ENCODE data around the gene LSM2.
A peak's percentile ranks its signal among the peaks of the same experiment; 100 is the strongest.
"Not testable (repeated sequence)": the region's sequence is repeated elsewhere in the genome, so short reads cannot be mapped to it uniquely, and the experiment has no call there.

The LSM2 gene

GRCh38 chr6:31797588-31797987 is 9.2 kb downstream of the LSM2 start:
- no peak for DNase-seq (ENCODE audit: low read depth in 2 of 2)

GRCh38 chr6:31796993-31797385 is 9.8 kb downstream of the LSM2 start:
- no peak for DNase-seq (ENCODE audit: low read depth in 2 of 2)

GRCh38 chr6:31795616-31796298 is 11.0 kb downstream of the LSM2 start, which contains the start of gene VARS1:
Gene VARS1, minus strand, starts transcription at chr6:31795752. Its CDS starts 535 bp downstream, at chr6:31795217.
- peak; percentile 65 to 80 for DNase-seq (ENCODE audit: low read depth in 2 of 2)

GRCh38 chr6:31794866-31795615 is 11.7 kb downstream of the LSM2 start:
- no peak for DNase-seq (ENCODE audit: low read depth in 2 of 2)

- no peak for DNase-seq (ENCODE audit: low read depth in 2 of 2)
Observed at GRCh38 chr6:31794294-31794865, 12.4 kb downstream of the LSM2 start.

GRCh38 chr6:31793927-31794245 is 12.9 kb downstream of the LSM2 start:
- DNase-seq (ENCODE audit: low read depth in 2 of 2) = not testable (repeated sequence)

GRCh38 chr6:31792761-31793171 is 14.0 kb downstream of the LSM2 start:
- DNase-seq (ENCODE audit: low read depth in 2 of 2) = no peak

- no peak for DNase-seq (ENCODE audit: low read depth in 2 of 2)
Observed at GRCh38 chr6:31792090-31792374, 14.7 kb downstream of the LSM2 start.

GRCh38 chr6:31791324-31792089 is 15.3 kb downstream of the LSM2 start:
- DNase-seq (ENCODE audit: low read depth in 2 of 2) = peak in 1 of 2 experiments; percentile 41

GRCh38 chr6:31785475-31785874 is 21.3 kb downstream of the LSM2 start:
- DNase-seq (ENCODE audit: low read depth in 2 of 2) = no peak

- no peak for DNase-seq (ENCODE audit: low read depth in 2 of 2)
Observed at GRCh38 chr6:31784098-31784925, 22.5 kb downstream of the LSM2 start.

GRCh38 chr6:31782126-31782855 is 24.5 kb downstream of the LSM2 start:
- DNase-seq (ENCODE audit: low read depth in 2 of 2) = no peak

- DNase-seq (ENCODE audit: low read depth in 2 of 2) = no peak
Observed at GRCh38 chr6:31781244-31782125, 25.3 kb downstream of the LSM2 start.

GRCh38 chr6:31780507-31781243 is 26.1 kb downstream of the LSM2 start:
- no peak for DNase-seq (ENCODE audit: low read depth in 2 of 2)

- DNase-seq (ENCODE audit: low read depth in 2 of 2) = no peak
Observed at GRCh38 chr6:31779908-31780307, 26.9 kb downstream of the LSM2 start.

GRCh38 chr6:31778999-31779885 is 27.5 kb downstream of the LSM2 start:
- no peak for DNase-seq (ENCODE audit: low read depth in 2 of 2)

GRCh38 chr6:31778193-31778592 is 28.6 kb downstream of the LSM2 start:
- no peak for DNase-seq (ENCODE audit: low read depth in 2 of 2)

GRCh38 chr6:31777667-31778050 is 29.1 kb downstream of the LSM2 start:
- DNase-seq (ENCODE audit: low read depth in 2 of 2) = no peak
